Measurements from ENCODE around the gene RANGAP1.

RANGAP1 gene

DNA sequence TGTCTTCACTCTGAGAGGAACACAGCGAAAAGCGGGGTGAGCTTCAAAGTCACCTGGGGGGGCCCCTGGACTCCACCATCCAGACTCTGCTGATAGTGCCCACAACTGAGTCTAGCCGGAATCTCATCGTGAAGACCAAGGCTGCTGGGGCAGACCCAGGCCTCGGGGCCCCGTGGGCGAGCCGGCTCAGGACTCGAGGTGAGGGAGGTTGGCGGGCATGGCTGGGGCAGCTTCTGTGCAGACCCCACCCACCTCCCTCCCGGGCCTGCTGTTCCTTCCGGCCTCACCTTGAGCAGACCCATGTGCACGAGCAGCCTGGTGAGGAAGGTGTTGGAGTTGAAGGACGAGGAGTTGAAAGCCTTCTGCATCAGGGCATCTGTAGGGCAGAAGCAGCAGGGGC is 36.5 kb downstream of the RANGAP1 start:
- H3K4me3 ChIP-seq (ENCODE audit: low read depth, low read length), result no peak overlapping the region
- TF ChIP-seq, protein P1, sequence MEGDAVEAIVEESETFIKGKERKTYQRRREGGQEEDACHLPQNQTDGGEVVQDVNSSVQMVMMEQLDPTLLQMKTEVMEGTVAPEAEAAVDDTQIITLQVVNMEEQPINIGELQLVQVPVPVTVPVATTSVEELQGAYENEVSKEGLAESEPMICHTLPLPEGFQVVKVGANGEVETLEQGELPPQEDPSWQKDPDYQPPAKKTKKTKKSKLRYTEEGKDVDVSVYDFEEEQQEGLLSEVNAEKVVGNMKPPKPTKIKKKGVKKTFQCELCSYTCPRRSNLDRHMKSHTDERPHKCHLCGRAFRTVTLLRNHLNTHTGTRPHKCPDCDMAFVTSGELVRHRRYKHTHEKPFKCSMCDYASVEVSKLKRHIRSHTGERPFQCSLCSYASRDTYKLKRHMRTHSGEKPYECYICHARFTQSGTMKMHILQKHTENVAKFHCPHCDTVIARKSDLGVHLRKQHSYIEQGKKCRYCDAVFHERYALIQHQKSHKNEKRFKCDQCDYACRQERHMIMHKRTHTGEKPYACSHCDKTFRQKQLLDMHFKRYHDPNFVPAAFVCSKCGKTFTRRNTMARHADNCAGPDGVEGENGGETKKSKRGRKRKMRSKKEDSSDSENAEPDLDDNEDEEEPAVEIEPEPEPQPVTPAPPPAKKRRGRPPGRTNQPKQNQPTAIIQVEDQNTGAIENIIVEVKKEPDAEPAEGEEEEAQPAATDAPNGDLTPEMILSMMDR (IDR thresholded peaks at IDR 0.05; ENCODE audit: borderline replicate concordance, insufficient read depth, low read depth, low read length), result no peak

DNA sequence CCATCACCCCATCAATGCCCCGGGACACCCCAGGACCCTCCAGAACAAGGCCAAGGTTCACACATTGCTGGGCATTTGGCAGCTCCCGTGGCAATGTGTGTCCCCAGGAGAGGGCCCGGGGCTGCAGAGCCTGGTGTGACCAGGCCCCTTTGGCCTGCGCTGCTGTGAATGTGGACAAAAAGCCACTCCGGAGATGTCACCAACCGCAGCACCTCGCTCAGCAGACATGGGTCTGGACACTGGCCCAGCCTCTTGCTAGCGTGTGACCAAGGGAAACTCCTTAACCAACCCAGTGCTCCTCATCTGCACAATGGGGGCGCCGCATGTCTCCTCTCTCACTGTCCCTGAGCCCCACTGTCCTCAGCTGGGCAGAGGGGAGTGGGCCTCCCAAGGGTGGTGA is 37.2 kb downstream of the RANGAP1 start:
- TF ChIP-seq, protein P1 (IDR thresholded peaks at IDR 0.05; ENCODE audit: borderline replicate concordance, insufficient read depth, low read depth, low read length), result no peak
- no peak overlapping the region for H3K4me3 ChIP-seq (ENCODE audit: low read depth, low read length)

DNA sequence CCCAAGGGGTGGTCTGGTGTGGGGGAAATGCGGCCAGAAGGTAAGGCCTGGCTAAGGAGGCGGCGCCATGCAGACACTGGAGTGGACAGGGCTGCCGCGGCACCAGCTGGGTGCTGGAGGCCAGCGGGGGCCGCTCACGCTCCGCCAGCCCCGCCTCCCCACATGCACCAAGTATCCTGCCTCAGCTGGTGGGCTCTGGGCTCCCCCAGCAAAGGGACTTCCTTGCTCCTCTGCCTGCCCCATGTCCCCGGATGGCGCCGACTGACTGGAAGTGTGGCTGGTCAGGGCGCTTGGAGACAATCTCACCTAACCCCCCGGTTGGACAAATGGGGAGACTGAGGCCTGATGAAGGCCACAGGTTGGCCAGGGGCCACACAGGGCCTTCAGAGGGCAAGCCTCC is 37.7 kb downstream of the RANGAP1 start:
- no peak overlapping the region for H3K4me3 ChIP-seq (ENCODE audit: low read depth, low read length)
- TF ChIP-seq, protein P1 (IDR thresholded peaks at IDR 0.05; ENCODE audit: borderline replicate concordance, insufficient read depth, low read depth, low read length), result no peak

DNA sequence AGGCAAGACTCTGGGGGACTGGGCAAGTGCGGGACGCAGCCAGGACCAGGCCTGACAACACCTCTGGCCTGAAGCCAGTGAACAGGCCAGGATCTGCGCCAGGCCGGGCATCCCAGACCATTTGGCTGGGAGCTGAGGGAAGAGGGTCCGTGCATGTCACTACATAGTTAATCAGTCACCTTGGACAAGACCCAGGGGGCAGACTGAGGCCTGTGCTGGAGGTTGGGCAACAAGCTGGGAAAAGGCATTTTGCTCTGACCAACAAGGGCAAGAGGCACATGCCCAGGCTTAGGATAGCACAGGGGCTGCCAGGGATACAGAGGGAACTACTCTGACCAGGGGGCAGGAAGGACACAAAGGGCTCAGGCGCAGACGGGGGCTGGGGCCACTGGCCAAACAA is 38.3 kb downstream of the RANGAP1 start:
- TF ChIP-seq, protein P1 (IDR thresholded peaks at IDR 0.05; ENCODE audit: borderline replicate concordance, insufficient read depth, low read depth, low read length), result no peak
- no peak overlapping the region for H3K4me3 ChIP-seq (ENCODE audit: low read depth, low read length)

DNA sequence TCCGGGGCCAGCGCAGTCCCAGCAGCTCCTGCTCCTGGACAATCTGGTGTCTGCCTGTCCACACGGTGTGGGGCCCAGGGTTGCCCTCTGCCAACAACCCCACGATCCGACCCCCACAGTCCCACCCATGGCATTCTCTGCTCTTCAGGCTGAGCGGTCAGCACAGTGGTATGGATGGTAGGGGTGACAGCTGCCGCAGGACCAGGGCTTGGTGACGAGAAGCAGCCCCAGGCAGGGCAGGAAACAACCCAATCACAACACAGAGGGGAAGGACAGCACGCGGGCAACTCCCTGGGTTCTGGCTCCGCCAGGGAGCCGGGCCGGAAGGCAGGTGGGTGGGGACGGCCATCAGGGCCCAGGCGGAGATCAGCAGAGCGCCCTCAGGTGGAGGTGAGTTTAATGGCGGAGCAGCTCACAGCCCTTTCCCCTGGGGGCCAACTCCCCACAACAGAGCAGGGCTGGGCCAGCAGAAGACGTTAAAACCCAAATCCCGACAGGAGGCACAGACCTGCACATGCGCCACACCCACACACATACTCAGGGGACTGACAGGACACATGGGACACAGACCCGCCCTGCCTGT is 40.0 kb downstream of the RANGAP1 start:
- no peak overlapping the region for H3K4me3 ChIP-seq (ENCODE audit: low read depth, low read length)
- TF ChIP-seq, protein P1 (IDR thresholded peaks at IDR 0.05; ENCODE audit: borderline replicate concordance, insufficient read depth, low read depth, low read length), result 0 out of 2 replicates have a peak, but pooled peaks have one; percentile 4

DNA sequence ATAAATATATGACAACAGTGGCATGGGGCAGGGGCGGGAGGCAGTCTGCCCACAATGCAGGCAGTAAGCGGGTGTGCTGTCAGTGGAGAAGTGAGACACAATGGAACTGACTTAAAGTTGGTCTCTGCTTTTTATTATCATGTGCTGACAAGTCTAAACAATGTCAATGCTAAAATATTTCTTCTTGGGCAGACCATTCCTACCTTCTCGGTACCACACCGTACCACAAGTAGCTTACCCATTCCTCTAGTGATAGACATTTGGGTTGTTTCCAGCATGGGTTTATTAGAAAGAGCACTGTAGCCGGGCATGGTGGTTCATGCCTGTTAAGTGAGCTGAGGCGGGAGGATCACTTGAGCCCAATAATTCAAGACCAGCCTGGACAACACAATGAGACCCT is 42.6 kb downstream of the RANGAP1 start:
- TF ChIP-seq, protein P1 (IDR thresholded peaks at IDR 0.05; ENCODE audit: borderline replicate concordance, insufficient read depth, low read depth, low read length), result no peak
- H3K4me3 ChIP-seq (ENCODE audit: low read depth, low read length), result no peak overlapping the region

DNA sequence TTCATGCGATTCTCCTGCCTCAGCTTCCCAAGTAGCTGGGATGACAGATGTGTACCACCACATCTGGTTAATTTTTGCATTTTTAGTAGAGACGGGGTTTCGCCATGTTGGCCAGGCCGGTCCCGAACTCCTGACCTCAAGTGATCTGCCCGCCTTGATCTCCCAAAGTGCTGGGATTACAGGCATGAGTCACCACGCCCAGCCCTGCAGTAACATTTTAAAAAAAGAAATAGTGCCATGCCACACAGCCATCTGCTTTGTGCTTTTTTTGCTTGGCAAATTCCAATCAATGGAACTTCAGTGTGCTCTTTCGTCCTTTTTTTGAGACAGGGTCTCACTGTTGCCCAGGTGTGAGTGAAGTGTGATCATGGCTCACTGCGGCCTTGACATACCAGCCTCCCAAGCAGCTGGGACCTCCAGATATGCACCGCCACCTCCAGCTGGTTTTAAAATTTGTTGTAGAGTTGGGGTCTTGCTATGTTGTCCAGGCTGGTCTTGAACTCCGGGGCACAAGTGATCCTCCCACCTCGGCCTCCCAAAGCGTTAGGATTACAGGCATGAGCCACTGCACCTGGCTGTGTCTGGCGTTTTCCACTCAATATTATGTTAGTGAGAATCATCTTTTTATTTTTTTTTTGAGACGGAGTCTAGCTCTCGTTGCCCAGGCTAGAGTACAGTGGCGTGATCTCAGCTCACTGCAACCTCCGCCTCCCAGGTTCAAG is 43.4 kb downstream of the RANGAP1 start:
- TF ChIP-seq, protein P1 (IDR thresholded peaks at IDR 0.05; ENCODE audit: borderline replicate concordance, insufficient read depth, low read depth, low read length), result no peak

More for the DNA sequence above, 43.4 kb downstream of the RANGAP1 start:
- H3K4me3 ChIP-seq (ENCODE audit: low read depth, low read length), result no peak overlapping the region
